ENCODE measurements around the gene ATXN1. TPM values are rescaled to one million over a fixed set of nuclear protein-coding genes. Genes with fewer than 3 reads are reported as not detected.

ATXN1 gene
- total RNA-seq, 1 experiment from 2014 or later, result 5.6 TPM

- WGBS (ENCODE audit: extremely low coverage, insufficient read length, low lambda C conversion rate), result no CpG with 5 or more reads among the region's 8 CpGs
- H4K5ac ChIP-seq (ENCODE audit: insufficient read length, low read depth, low read length), result no peak overlapping the region
- H4K91ac ChIP-seq (ENCODE audit: insufficient read length, low read depth, low read length), result no peak overlapping the region
- no peaks in the 10 kb centered on the region for H3K79me2 ChIP-seq (ENCODE audit: insufficient read depth, low read length)
- H3K27me3 Mint-ChIP-seq (ENCODE audit: low read depth), result no peaks in the 10 kb centered on the region
- H4K20me1 ChIP-seq (ENCODE audit: control insufficient read depth, insufficient read depth, insufficient read length), result no peaks in the 10 kb centered on the region
- no peak overlapping the region for H3K4ac ChIP-seq (ENCODE audit: low read depth, low read length)
- no peak overlapping the region for H2BK5ac ChIP-seq (ENCODE audit: insufficient read length, low read length)
- no peaks in the 10 kb centered on the region for H3K9me3 Mint-ChIP-seq
- no peak overlapping the region for H2AFZ ChIP-seq (ENCODE audit: low read length)
- no peak overlapping the region for H3K4me2 ChIP-seq (ENCODE audit: insufficient read depth, insufficient read length, low read length)
- H3K23me2 ChIP-seq (ENCODE audit: insufficient read length, low read depth, low read length, poor library complexity, severe bottlenecking), result no peaks in the 10 kb centered on the region
- no peak overlapping the region for H3K23ac ChIP-seq (ENCODE audit: insufficient read length, low read depth, low read length)
- H3K18ac ChIP-seq (ENCODE audit: insufficient read length, low read depth, low read length), result no peak overlapping the region
- H2BK12ac ChIP-seq (ENCODE audit: insufficient read length, low read depth, low read length), result no peak overlapping the region
- H3K9ac ChIP-seq (ENCODE audit: extremely low read depth, insufficient read length, low read length), result no peak overlapping the region
- H2BK20ac ChIP-seq (ENCODE audit: low read depth, low read length, poor library complexity, severe bottlenecking), result no peak overlapping the region
- peaks cover 3% of the 10 kb centered on the region; the same call in 1 of the 2 replicates for H3K4me1 ChIP-seq (ENCODE audit: insufficient read depth, low read length)
- no peak overlapping the region for H3K27ac ChIP-seq (ENCODE audit: insufficient read length, low read depth, low read length)
- H3T11ph ChIP-seq (ENCODE audit: low read length), result no peak overlapping the region
- TF ChIP-seq, protein P1, sequence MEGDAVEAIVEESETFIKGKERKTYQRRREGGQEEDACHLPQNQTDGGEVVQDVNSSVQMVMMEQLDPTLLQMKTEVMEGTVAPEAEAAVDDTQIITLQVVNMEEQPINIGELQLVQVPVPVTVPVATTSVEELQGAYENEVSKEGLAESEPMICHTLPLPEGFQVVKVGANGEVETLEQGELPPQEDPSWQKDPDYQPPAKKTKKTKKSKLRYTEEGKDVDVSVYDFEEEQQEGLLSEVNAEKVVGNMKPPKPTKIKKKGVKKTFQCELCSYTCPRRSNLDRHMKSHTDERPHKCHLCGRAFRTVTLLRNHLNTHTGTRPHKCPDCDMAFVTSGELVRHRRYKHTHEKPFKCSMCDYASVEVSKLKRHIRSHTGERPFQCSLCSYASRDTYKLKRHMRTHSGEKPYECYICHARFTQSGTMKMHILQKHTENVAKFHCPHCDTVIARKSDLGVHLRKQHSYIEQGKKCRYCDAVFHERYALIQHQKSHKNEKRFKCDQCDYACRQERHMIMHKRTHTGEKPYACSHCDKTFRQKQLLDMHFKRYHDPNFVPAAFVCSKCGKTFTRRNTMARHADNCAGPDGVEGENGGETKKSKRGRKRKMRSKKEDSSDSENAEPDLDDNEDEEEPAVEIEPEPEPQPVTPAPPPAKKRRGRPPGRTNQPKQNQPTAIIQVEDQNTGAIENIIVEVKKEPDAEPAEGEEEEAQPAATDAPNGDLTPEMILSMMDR (conservative IDR thresholded peaks at IDR 0.05), result peak; percentile 66
- no peak overlapping the region for H2BK15ac ChIP-seq (ENCODE audit: low read depth, low read length)
- no peak overlapping the region for H3K56ac ChIP-seq (ENCODE audit: insufficient read length, low read depth, low read length)
- peak; percentile 37 for DNase-seq
- H3K27ac Mint-ChIP-seq, result no peak overlapping the region
- no peak overlapping the region for H3K4me3 Mint-ChIP-seq
- H3K4me1 Mint-ChIP-seq, result peaks cover 21 to 23% of the 10 kb centered on the region in 2 experiments
- no peaks in the 10 kb centered on the region for H3K9me3 ChIP-seq (ENCODE audit: control insufficient read depth, low read depth, low read length)
- H2BK120ac ChIP-seq (ENCODE audit: low read depth, low read length, poor library complexity, severe bottlenecking), result no peak overlapping the region
- no peak overlapping the region for H4K8ac ChIP-seq (replicated peaks; ENCODE audit: insufficient read length, low read depth, low read length)
- H3K14ac ChIP-seq (ENCODE audit: insufficient read depth, low read length), result no peak overlapping the region
- H2AK5ac ChIP-seq (ENCODE audit: insufficient read length, low read length), result no peak overlapping the region
- no peaks in the 10 kb centered on the region for H3K36me3 Mint-ChIP-seq (ENCODE audit: insufficient read depth in 1 of 3, low read depth in 3 of 3)
- H3K27me3 ChIP-seq (ENCODE audit: insufficient read depth, low read length), result no peaks in the 10 kb centered on the region
- H3K79me1 ChIP-seq (ENCODE audit: insufficient read depth, low read depth, low read length, poor library complexity, severe bottlenecking), result no peaks in the 10 kb centered on the region
Observed at GRCh38 chr6:16514249-16514648, 247.0 kb downstream of the ATXN1 start.
